GM18526 (cell line): Measurements from ENCODE around the gene SCN7A.

Source experiments
- POLR2A ChIP-seq: IDR thresholded peaks from 3 replicates; pipeline ENCODE4 v1.6.1; 2011; ENCODE audit not compliant: insufficient read length; ENCODE audit errors: extremely low read depth

Gene SCN7A

DNA sequence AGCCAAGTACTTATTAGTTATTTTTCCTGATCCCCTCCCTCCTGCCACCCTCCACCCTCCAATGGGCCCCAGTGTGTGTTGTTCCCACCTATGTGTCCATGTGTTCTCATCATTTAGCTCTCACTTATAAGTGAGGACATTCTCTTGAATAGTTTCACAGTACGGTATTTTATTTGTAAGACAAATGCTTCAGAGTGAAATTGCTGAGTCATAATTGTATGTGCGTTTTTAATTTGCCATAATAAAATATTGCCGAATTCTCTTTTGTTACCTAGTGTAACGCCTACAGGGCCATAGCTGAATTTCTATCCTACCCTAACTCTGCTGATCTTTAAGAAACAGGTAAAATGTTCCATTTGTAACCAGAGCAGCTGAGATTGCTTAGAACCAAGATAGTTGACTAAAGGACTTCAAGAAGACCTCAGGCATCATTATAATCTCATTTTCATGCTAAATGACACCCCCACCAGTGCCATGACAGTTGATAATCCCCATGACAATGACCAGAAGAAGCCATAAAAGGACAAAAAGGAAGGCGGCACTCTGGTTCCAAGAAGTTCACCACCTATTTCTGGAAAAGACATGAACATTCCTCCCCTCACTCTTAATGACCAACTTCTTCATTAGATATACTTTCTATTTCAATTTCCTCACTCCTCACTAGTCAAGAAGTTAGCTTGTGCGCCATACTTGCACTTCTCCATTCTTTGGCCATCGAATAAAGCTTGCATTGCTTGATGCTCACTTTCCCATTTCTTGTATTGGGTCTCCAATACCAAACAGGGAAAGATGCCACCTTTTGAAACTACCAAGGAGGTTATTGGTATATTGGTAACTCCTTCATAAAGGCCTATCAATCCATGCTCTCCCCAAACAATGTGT is 136.7 kb downstream of the SCN7A start:
- no peak for TF ChIP-seq POLR2A
